Activated CD4-positive, alpha-beta memory T cell treated with anti-CD3 and anti-CD28 coated beads for 36 hours (primary cell): ENCODE results near the gene LMAN2. TPM values are rescaled to one million over a fixed set of nuclear protein-coding genes. Genes with fewer than 3 reads are reported as not detected.

Experiments
- CTCF ChIA-PET: fragments of 350-600 bp; sonication (Branson Sonifier 250); formaldehyde crosslinking; loops from one replicate; lab custom pipeline; 2021; ENCODE audit warnings: antibody characterized with exemption, inconsistent platforms; lab: Charles Lee
- POLR2A ChIA-PET: fragments of 350-600 bp; sonication (Branson Sonifier 250); formaldehyde crosslinking; loops from one replicate; lab custom pipeline; 2021; ENCODE audit warnings: antibody characterized with exemption; lab: Charles Lee
- DNase-seq: peaks from one replicate; pipeline ENCODE4 v3.0.0-alpha.2; 2020
- H3K27ac Mint-ChIP-seq: one replicate; pipeline ENCODE4 v1.8.0; 2021; ENCODE audit warnings: mixed read lengths
- H3K27me3 Mint-ChIP-seq: one replicate; pipeline ENCODE4 v1.8.0; 2021; ENCODE audit warnings: mixed read lengths
- H3K36me3 Mint-ChIP-seq: one replicate; pipeline ENCODE4 v1.8.0; 2021; ENCODE audit warnings: mixed read lengths
- H3K4me1 Mint-ChIP-seq: one replicate; pipeline ENCODE4 v1.8.0; 2021; ENCODE audit warnings: low read depth, mixed read lengths
- H3K4me3 Mint-ChIP-seq: one replicate; pipeline ENCODE4 v1.8.0; 2021; ENCODE audit warnings: mild to moderate bottlenecking, mixed read lengths
- H3K9me3 Mint-ChIP-seq: one replicate; pipeline ENCODE4 v1.8.0; 2021; ENCODE audit warnings: mixed read lengths
- intact Hi-C: fragments of 100-400 bp; cut with micrococcal nuclease; formaldehyde crosslinking; loops from one replicate; pipeline ENCODE4 v1.15.1; 2023
- total RNA-seq, 2 experiments: library from RNA; stranded (reverse); gene quantifications; one replicate each; pipeline ENCODE4 v1.2.3, GENCODE V29; 2021

LMAN2 gene
- total RNA-seq, 2 experiments from 2014 or later, result 98.3 to 104 TPM

DNA sequence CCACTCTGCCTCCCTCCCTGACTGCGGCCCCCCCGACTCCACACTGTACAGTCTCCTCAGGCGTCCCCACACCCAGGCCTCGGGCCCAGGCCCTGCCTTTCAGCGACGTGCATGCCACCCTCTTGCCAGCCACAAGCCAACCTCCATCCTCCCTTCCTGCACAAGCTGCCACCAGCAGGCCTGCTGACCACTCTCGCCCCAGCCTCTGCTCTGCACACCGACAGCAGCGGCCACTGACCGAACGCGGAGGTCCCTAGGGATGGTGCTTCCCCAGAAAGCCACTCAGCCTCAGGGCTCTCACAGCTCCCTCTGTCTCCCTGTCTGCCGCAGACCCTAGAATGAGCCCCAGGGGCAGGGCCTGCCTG, 18.6 kb downstream of the LMAN2 start:
- H3K4me1 Mint-ChIP-seq, result peaks cover 2% of the 10 kb centered on the region
- POLR2A ChIA-PET, result no interaction called here
- peaks cover 37% of the 10 kb centered on the region for H3K36me3 Mint-ChIP-seq
- no peak overlapping the region for H3K27ac Mint-ChIP-seq
- intact Hi-C loops, result no loop called here
- H3K27me3 Mint-ChIP-seq, result no peaks in the 10 kb centered on the region
- H3K9me3 Mint-ChIP-seq, result no peaks in the 10 kb centered on the region
- CTCF ChIA-PET, result no interaction called here
- no peak for DNase-seq
- no peak overlapping the region for H3K4me3 Mint-ChIP-seq

- intact Hi-C loops, result no loop called here
- Mint-ChIP-seq H3K4me3 (no peak overlapping the region), H3K27me3 (no peaks in the 10 kb centered on the region)
Observed at GRCh38 chr5:177332031-177332895, 19.2 kb downstream of the LMAN2 start.

DNA sequence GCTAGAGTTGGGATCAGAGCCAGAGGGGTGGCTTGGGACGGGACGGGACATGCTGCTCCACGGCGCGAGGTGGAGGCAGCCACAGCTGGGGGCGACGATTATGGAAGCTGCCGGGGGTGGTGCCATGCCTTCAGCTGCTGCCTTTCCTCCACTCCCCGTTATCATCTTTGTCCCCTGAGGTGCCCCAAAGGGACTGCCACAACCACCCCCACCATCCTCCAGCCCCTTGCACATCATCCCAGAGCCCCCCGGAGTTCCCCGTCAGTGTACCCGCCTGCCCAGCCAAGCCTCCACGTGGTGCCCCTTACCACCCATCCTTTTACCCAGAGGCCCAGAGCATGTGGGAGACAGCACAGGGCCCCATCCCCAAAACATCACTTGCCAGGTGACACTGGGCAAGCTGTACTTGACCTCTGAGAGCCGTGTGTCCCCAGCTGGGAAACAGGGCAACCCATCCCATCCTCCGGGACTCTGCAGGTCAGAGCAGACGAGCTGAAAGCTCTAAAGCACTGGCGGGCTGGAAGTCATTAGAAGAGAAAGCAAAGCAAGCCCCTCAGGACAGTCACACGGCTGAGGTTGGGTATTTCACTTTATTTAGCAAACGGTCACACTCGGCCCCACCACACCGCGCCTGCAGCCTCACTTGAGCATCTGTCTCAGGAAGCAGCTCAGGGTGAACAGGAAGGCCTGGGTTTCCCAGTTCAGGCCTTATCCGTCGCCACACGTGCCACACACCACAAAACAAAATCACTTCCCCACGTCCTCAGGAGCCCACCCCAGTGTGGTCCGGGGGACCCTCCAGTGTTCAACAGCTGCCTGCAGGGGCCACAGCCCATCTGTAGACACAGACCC, 20.3 kb downstream of the LMAN2 start:
- H3K27ac Mint-ChIP-seq, result no peak overlapping the region
- H3K27me3 Mint-ChIP-seq, result no peaks in the 10 kb centered on the region
- H3K36me3 Mint-ChIP-seq, result peaks cover 32% of the 10 kb centered on the region
- H3K4me3 Mint-ChIP-seq, result no peak overlapping the region
- POLR2A ChIA-PET, result interaction anchor here (1.4 kb wide), 1 partner anchor 12 kb away, joined by 3 read pairs; no protein-coding TSS in a partner anchor
- H3K9me3 Mint-ChIP-seq, result no peaks in the 10 kb centered on the region
- H3K4me1 Mint-ChIP-seq, result peaks cover 4% of the 10 kb centered on the region
- DNase-seq, result no peak
- CTCF ChIA-PET, result interaction anchor here (0.6 to 1.8 kb wide), 2 partner anchors 13 to 124 kb away, joined by 3 to 4 read pairs; no protein-coding TSS in a partner anchor
- intact Hi-C loops, result no loop called here

More at GRCh38 chr5:177332031-177332895, 19.2 kb downstream of the LMAN2 start:
- CTCF ChIA-PET, result no interaction called here
- peaks cover 4% of the 10 kb centered on the region for H3K4me1 Mint-ChIP-seq
- POLR2A ChIA-PET, result no interaction called here
- no peaks in the 10 kb centered on the region for H3K9me3 Mint-ChIP-seq
- peaks cover 37% of the 10 kb centered on the region for H3K36me3 Mint-ChIP-seq
- H3K27ac Mint-ChIP-seq, result no peak overlapping the region
- DNase-seq, result no peak

GRCh38 chr5:177329883-177330282, 21.6 kb downstream of the LMAN2 start:
- H3K4me1 Mint-ChIP-seq, result peaks cover 4% of the 10 kb centered on the region
- H3K27ac Mint-ChIP-seq, result no peak overlapping the region
- intact Hi-C loops, result no loop called here
- no peaks in the 10 kb centered on the region for H3K27me3 Mint-ChIP-seq
- CTCF ChIA-PET, result interaction anchor here (0.6 to 1.8 kb wide), 2 partner anchors 12 to 171 kb away, joined by 4 read pairs; no protein-coding TSS in a partner anchor
- H3K4me3 Mint-ChIP-seq, result no peak overlapping the region
- no peaks in the 10 kb centered on the region for H3K9me3 Mint-ChIP-seq
- POLR2A ChIA-PET, result no interaction called here
- peaks cover 26% of the 10 kb centered on the region for H3K36me3 Mint-ChIP-seq
- no peak for DNase-seq

DNA sequence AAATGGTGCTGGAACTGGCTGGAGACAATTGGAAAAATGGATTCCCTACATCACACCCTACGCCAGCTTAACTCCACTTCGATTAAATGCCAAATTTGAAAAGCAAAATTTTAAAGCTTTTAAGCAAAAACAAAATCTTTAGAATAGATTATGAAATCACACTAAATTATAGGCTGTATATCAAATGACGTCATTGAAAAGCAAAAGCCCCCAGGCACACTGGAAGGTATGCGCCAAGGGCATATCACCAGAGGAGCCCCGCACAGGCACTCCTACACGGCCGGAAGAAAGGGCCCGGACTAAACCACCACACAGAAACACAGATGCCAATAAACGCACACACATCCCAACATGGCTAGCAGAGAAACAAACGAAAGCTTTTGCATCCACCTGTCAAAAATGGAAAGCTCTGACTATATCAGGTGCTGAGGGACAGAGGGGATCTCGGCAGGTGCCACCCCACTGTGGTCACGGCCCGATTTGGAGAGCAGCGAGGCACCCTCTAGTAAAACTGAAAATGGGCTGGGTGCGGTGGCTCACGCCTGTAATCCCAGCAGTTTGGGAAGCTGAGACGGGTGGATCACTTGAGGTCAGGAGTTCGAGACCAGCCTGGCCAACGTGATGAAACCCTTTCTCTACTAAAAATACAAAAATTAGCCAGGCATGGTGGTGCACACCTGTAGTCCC, 22.8 kb downstream of the LMAN2 start:
- ChIA-PET CTCF (interaction anchor here (1.1 to 1.8 kb wide), 3 partner anchors 11 to 20 kb away, joined by 4 to 7 read pairs (median 4); no protein-coding TSS in a partner anchor), POLR2A (no interaction called here)
- Mint-ChIP-seq H3K4me3 (no peak overlapping the region), H3K4me1 (peaks cover 4% of the 10 kb centered on the region), H3K9me3 (no peaks in the 10 kb centered on the region), H3K27ac (no peak overlapping the region), H3K36me3 (peaks cover 17% of the 10 kb centered on the region), H3K27me3 (no peaks in the 10 kb centered on the region)
- DNase-seq, result no peak
- intact Hi-C loops, result no loop called here

GRCh38 chr5:177327539-177328522, 23.6 kb downstream of the LMAN2 start:
- intact Hi-C loops, result no loop called here
- Mint-ChIP-seq H3K27ac (peak overlapping the region; percentile 34), H3K4me3 (no peak overlapping the region), H3K27me3 (no peaks in the 10 kb centered on the region), H3K36me3 (peaks cover 10% of the 10 kb centered on the region), H3K4me1 (peaks cover 4% of the 10 kb centered on the region), H3K9me3 (no peaks in the 10 kb centered on the region)
- DNase-seq, result no peak
- POLR2A ChIA-PET, result interaction anchor here (1.1 kb wide), 1 partner anchor 25 kb away, joined by 3 read pairs; the partner anchor contains the start of genes PRELID1 and RAB24
- CTCF ChIA-PET, result interaction anchor here (0.8 to 1.8 kb wide), 6 partner anchors 10 to 75 kb away, joined by 3 to 7 read pairs (median 4); partner anchors contain the start of gene MXD3

- H3K27me3 Mint-ChIP-seq, result no peaks in the 10 kb centered on the region
- ChIA-PET POLR2A (interaction anchor here (0.5 kb wide), 1 partner anchor 13 kb away, joined by 4 read pairs; no protein-coding TSS in a partner anchor), CTCF (interaction anchor here (0.6 to 1.7 kb wide), 2 partner anchors 22 to 213 kb away, joined by 3 read pairs; no protein-coding TSS in a partner anchor)
- H3K4me3 Mint-ChIP-seq, result no peak overlapping the region
- H3K4me1 Mint-ChIP-seq, result peaks cover 4% of the 10 kb centered on the region
- intact Hi-C loops, result no loop called here
- H3K27ac Mint-ChIP-seq, result no peak overlapping the region
- no peak for DNase-seq
- peaks cover 9% of the 10 kb centered on the region for H3K36me3 Mint-ChIP-seq
- no peaks in the 10 kb centered on the region for H3K9me3 Mint-ChIP-seq
Observed at GRCh38 chr5:177325868-177326381, 25.5 kb downstream of the LMAN2 start.

GRCh38 chr5:177320879-177321278, 30.6 kb downstream of the LMAN2 start:
- ChIA-PET POLR2A (no interaction called here), CTCF (interaction anchor here (1.0 to 6.0 kb wide), 4 partner anchors 12 to 181 kb away, joined by 3 to 52 read pairs (median 10); no protein-coding TSS in a partner anchor)
- Mint-ChIP-seq H3K4me3 (no peak overlapping the region), H3K27me3 (no peaks in the 10 kb centered on the region), H3K27ac (no peak overlapping the region), H3K36me3 (peaks cover 6% of the 10 kb centered on the region), H3K9me3 (peaks cover 8% of the 10 kb centered on the region), H3K4me1 (peaks cover 14% of the 10 kb centered on the region)
- intact Hi-C loops, result no loop called here
- no peak for DNase-seq

- H3K27ac Mint-ChIP-seq, result no peak overlapping the region
- intact Hi-C loops, result no loop called here
- H3K4me3 Mint-ChIP-seq, result no peak overlapping the region
- peak; percentile 60 for DNase-seq
- ChIA-PET POLR2A (interaction anchor here (1.1 to 1.3 kb wide), 2 partner anchors 10 to 32 kb away, joined by 3 to 5 read pairs; partner anchors contain the start of gene LMAN2), CTCF (interaction anchor here (1.1 to 6.0 kb wide), 8 partner anchors 11 to 206 kb away, joined by 3 to 52 read pairs (median 16); partner anchors contain the start of gene LMAN2)
- no peaks in the 10 kb centered on the region for H3K27me3 Mint-ChIP-seq
- peaks cover 14% of the 10 kb centered on the region for H3K4me1 Mint-ChIP-seq
- peaks cover 8% of the 10 kb centered on the region for H3K9me3 Mint-ChIP-seq
- peaks cover 6% of the 10 kb centered on the region for H3K36me3 Mint-ChIP-seq
Observed at GRCh38 chr5:177319913-177320588, 31.4 kb downstream of the LMAN2 start.
